HepG2 (cell line): ENCODE data around the gene TUBGCP3. TPM values are rescaled to one million over a fixed set of nuclear protein-coding genes. Genes with fewer than 3 reads are reported as not detected.

ENCODE experiments used
- ATAC-seq: fragments of 200-7000 bp; cut with Tn5 transposase; 3 replicates; pipeline ENCODE4 v1.9.1; 2020; ENCODE audit warnings: mild to moderate bottlenecking, moderate library complexity
- BruUV-seq: library from RNA; stranded (reverse); fragments of 400-500 nt; replicated peaks from 2 replicates; lab custom pipeline; 2021; lab: Mats Ljungman, UMichigan
- CTCF ChIA-PET: fragments of 300-600 bp; formaldehyde crosslinking; extraction: SDS; loops from one replicate; lab custom pipeline; 2021; ENCODE audit warnings: low total read pairs, inconsistent platforms, low intra/inter-chr PET ratio; lab: Yijun Ruan, JAX
- POLR2A ChIA-PET: fragments of 350-600 bp; sonication (Branson Sonifier 250); formaldehyde crosslinking; loops from one replicate; lab custom pipeline; 2020; ENCODE audit warnings: antibody characterized with exemption, inconsistent platforms; lab: Yijun Ruan, JAX
- DNase-seq: peaks from one replicate; pipeline ENCODE4 v3.0.0-alpha.2; 2015; ENCODE audit warnings: low spot score
- FAIRE-seq: peaks from 3 replicates; lab custom pipeline; 2011; peaks lifted over from hg19 to GRCh38; lab: Jason Lieb, UNC
- H2AFZ ChIP-seq: one replicate; pipeline ENCODE4 v1.6.1; 2011; ENCODE audit warnings: low read length, inconsistent platforms
- H3K27ac ChIP-seq: fragments of 300-600 bp; 3 replicates; pipeline ENCODE4 v1.8.0; 2011; ENCODE audit warnings: mixed run types, mild to moderate bottlenecking, mixed read lengths, low read length, inconsistent platforms; ENCODE audit not compliant: insufficient read depth; ENCODE audit errors: extremely low read length
- H3K27me3 ChIP-seq, 2 experiments: fragments of 200-600 bp in 1 of 2; 2 replicates in 1 of 2; 3 replicates in 1 of 2; pipeline versions ENCODE4 v1.6.0 to v1.8.0; 2011; ENCODE audit warnings: low read length in 2 of 2, mild to moderate bottlenecking in 2 of 2, moderate library complexity in 2 of 2, inconsistent platforms in 1 of 2; ENCODE audit not compliant: insufficient read depth in 2 of 2, control insufficient read depth in 1 of 2
- H3K36me3 ChIP-seq, 2 experiments: fragments of 200-600 bp in 1 of 2; replicated peaks in 1 of 2; 2 replicates in 1 of 2; 3 replicates in 1 of 2; pipeline versions ENCODE4 v1.5.1 to v1.8.0; 2011; ENCODE audit warnings: low read length in 2 of 2, inconsistent platforms in 1 of 2; ENCODE audit not compliant: insufficient read depth in 2 of 2, control insufficient read depth in 1 of 2
- H3K4me1 ChIP-seq: 2 replicates; pipeline ENCODE4 v1.5.1; 2012; ENCODE audit warnings: low read length, inconsistent platforms; ENCODE audit not compliant: insufficient read depth
- H3K4me2 ChIP-seq: 2 replicates; pipeline ENCODE4 v1.6.0; 2011; ENCODE audit warnings: low read depth, low read length, inconsistent platforms
- H3K4me3 ChIP-seq, 3 experiments: fragments of 200-600 bp in 1 of 3; sonication (generic), shearing (Covaris generic) in 1 of 3; replicated peaks in 1 of 3; 2 replicates each; pipeline ENCODE4 v1.5.1; 2011 to 2016; ENCODE audit warnings: low read length in 3 of 3, inconsistent platforms in 2 of 3, low read depth in 2 of 3, mild to moderate bottlenecking in 2 of 3, control low read depth in 1 of 3, mixed read lengths in 1 of 3; ENCODE audit not compliant: insufficient read depth in 1 of 3
- H3K79me2 ChIP-seq: one replicate; pipeline ENCODE4 v1.6.1; 2011; ENCODE audit warnings: low read length, inconsistent platforms; ENCODE audit not compliant: insufficient read depth
- H3K9ac ChIP-seq: 2 replicates; pipeline ENCODE4 v1.6.0; 2011; ENCODE audit warnings: mild to moderate bottlenecking, low read depth, low read length, inconsistent platforms; ENCODE audit not compliant: insufficient read depth
- H3K9me3 ChIP-seq: 2 replicates; pipeline ENCODE4 v1.5.1; 2012; ENCODE audit warnings: mild to moderate bottlenecking, low read length
- H4K20me1 ChIP-seq: 2 replicates; pipeline ENCODE4 v1.6.0; 2011; ENCODE audit warnings: inconsistent platforms, mild to moderate bottlenecking, low read length, moderate library complexity; ENCODE audit not compliant: insufficient read depth
- FLYWCH1 ChIP-seq: sonication (generic); formaldehyde crosslinking; IDR thresholded peaks from 2 replicates; pipeline ENCODE4 v1.8.1; 2023; ENCODE audit warnings: mild to moderate bottlenecking, missing genetic modification reagents
- HNRNPUL1 ChIP-seq: fragments of 200-400 bp; formaldehyde crosslinking; IDR thresholded peaks from 2 replicates; pipeline ENCODE4 v1.6.1; 2017; ENCODE audit warnings: low read depth, mild to moderate bottlenecking, low read length, moderate library complexity
- MED13 ChIP-seq: sonication (generic); formaldehyde crosslinking; IDR thresholded peaks from 2 replicates; pipeline ENCODE4 v1.5.0; 2020; ENCODE audit warnings: missing genetic modification reagents
- SAFB2 ChIP-seq: sonication (generic); formaldehyde crosslinking; IDR thresholded peaks from 2 replicates; pipeline ENCODE4 v1.5.1; 2020; ENCODE audit warnings: missing genetic modification reagents, low read depth, mild to moderate bottlenecking, borderline replicate concordance
- SRF ChIP-seq: IDR thresholded peaks from 2 replicates; pipeline ENCODE4 v1.6.1; 2011; ENCODE audit warnings: mild to moderate bottlenecking, low read depth, low read length, moderate library complexity
- ZNF451 ChIP-seq: sonication (generic); formaldehyde crosslinking; IDR thresholded peaks from 2 replicates; pipeline ENCODE4 v1.5.0; 2020; ENCODE audit warnings: mild to moderate bottlenecking, missing genetic modification reagents
- ZNF550 ChIP-seq: sonication (generic); formaldehyde crosslinking; IDR thresholded peaks from 2 replicates; pipeline ENCODE4 v1.4.0; 2020; ENCODE audit warnings: mild to moderate bottlenecking, missing genetic modification reagents, borderline replicate concordance
- WGBS: methylation state at CpG from one replicate; pipeline ENCODE4 v1.1.6; 2017; ENCODE audit warnings: low lambda C conversion rate; 5-methylcytosine and 5-hydroxymethylcytosine counted together
- in situ Hi-C: cut with HindIII; loops from 2 replicates; pipeline ENCODE4 v1.10.0; 2017; ENCODE audit warnings: low pct_unique_long_range_greater_than_20kb; ENCODE audit not compliant: extremely low pct_ligation_motif_present
- intact Hi-C: fragments of 100-400 bp; cut with micrococcal nuclease; formaldehyde crosslinking; loops from one replicate; pipeline ENCODE4 v1.10.0; 2022; ENCODE audit not compliant: unreplicated experiment
- polyA plus RNA-seq, 8 experiments: library from polyadenylated mRNA; depleted of rRNA in 3 of 8; stranded (reverse) in 7 of 8; unstranded in 1 of 8; fragments of >200 nt; fragmentation: Illumina TruSeq in 4 of 8; extraction: Trizol in 4 of 8; gene quantifications; 2 replicates each; pipeline versions ENCODE4 v1.2.1 to v1.2.3, GENCODE V29; 2011 to 2016; ENCODE audit warnings: low read depth in 4 of 8, missing spikeins in 1 of 8, mixed read lengths in 1 of 8; ENCODE audit not compliant: insufficient read depth in 1 of 8
- total RNA-seq, 5 experiments: library from RNA; depleted of rRNA; stranded (reverse); fragments of >200 nt; fragmentation: Illumina TruSeq; extraction: Trizol; gene quantifications; 2 replicates each; pipeline ENCODE4 v1.2.3, GENCODE V29; 2016; ENCODE audit warnings: low read depth in 1 of 5
- TF ChIP-seq, protein P1 (sequence below): sonication (generic); formaldehyde crosslinking; IDR thresholded peaks from 2 replicates; pipeline ENCODE4 v1.8.1; 2023; ENCODE audit warnings: mild to moderate bottlenecking, missing genetic modification reagents
- TF ChIP-seq, protein P2 (sequence below): sonication (generic); formaldehyde crosslinking; IDR thresholded peaks from 2 replicates; pipeline ENCODE4 v1.5.0; 2020; ENCODE audit warnings: missing genetic modification reagents, mild to moderate bottlenecking, borderline replicate concordance
- TF ChIP-seq, protein P3 (sequence below): sonication (generic); formaldehyde crosslinking; IDR thresholded peaks from 2 replicates; pipeline ENCODE4 v1.4.0; 2020; ENCODE audit warnings: mild to moderate bottlenecking, missing genetic modification reagents
- TF ChIP-seq, protein P4 (sequence below): sonication (generic); formaldehyde crosslinking; IDR thresholded peaks from 2 replicates; pipeline ENCODE4 v1.4.0; 2020; ENCODE audit warnings: mild to moderate bottlenecking, missing genetic modification reagents, borderline replicate concordance

Gene TUBGCP3
- total and polyA plus RNA-seq, 2 of the 13 experiments (the other 11 are each of a cell fraction or from before 2014, with no cell fraction given): 12.6 to 15.5 TPM

- Histone ChIP-seq H3K4me1 (no peaks in the 10 kb centered on the region), H3K9me3 (no peaks in the 10 kb centered on the region), H3K36me3 (no peaks in the 10 kb centered on the region), H3K4me2 (no peak overlapping the region), H3K9ac (no peak overlapping the region), H3K79me2 (no peaks in the 10 kb centered on the region), H3K27ac (no peak overlapping the region), H2AFZ (no peak overlapping the region), H4K20me1 (no peaks in the 10 kb centered on the region), H3K27me3 (peaks cover 6 to 55% of the 10 kb centered on the region in 2 experiments; a peak in 4 of 5 replicates), H3K4me3 (no peak overlapping the region)
- BruUV-seq: no TSS peak
- intact Hi-C loops (no loop called here), in situ Hi-C loops (no loop called here)
- ChIA-PET POLR2A (no interaction called here), CTCF (no interaction called here)
- ATAC-seq (no peak), DNase-seq (no peak), FAIRE-seq (no peak)
- TF ChIP-seq SRF: no peak
- TF ChIP-seq, protein P1, sequence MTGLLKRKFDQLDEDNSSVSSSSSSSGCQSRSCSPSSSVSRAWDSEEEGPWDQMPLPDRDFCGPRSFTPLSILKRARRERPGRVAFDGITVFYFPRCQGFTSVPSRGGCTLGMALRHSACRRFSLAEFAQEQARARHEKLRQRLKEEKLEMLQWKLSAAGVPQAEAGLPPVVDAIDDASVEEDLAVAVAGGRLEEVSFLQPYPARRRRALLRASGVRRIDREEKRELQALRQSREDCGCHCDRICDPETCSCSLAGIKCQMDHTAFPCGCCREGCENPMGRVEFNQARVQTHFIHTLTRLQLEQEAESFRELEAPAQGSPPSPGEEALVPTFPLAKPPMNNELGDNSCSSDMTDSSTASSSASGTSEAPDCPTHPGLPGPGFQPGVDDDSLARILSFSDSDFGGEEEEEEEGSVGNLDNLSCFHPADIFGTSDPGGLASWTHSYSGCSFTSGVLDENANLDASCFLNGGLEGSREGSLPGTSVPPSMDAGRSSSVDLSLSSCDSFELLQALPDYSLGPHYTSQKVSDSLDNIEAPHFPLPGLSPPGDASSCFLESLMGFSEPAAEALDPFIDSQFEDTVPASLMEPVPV (CRISPR knock-in tag): no peak
- no peak for TF ChIP-seq ZNF550
- no peak for TF ChIP-seq HNRNPUL1
- 39% methylated on average over 10 of the region's 16 CpGs for WGBS
Measured at GRCh38 chr13:112624040-112624439, 36.1 kb upstream of the TUBGCP3 start.

GRCh38 chr13:112623051-112623711 is 35.2 kb upstream of the TUBGCP3 start:
- Histone ChIP-seq H3K27me3 (peaks cover 6 to 59% of the 10 kb centered on the region in 2 experiments; a peak in 4 of 5 replicates), H4K20me1 (no peaks in the 10 kb centered on the region), H3K36me3 (no peaks in the 10 kb centered on the region)
- DNase-seq (no peak), FAIRE-seq (no peak), ATAC-seq (no peak)
- intact Hi-C loops (no loop called here), in situ Hi-C loops (no loop called here)
- no TSS peak for BruUV-seq
- no peak for TF ChIP-seq SAFB2
- TF ChIP-seq FLYWCH1 (CRISPR knock-in tag): no peak
- TF ChIP-seq, protein P2, sequence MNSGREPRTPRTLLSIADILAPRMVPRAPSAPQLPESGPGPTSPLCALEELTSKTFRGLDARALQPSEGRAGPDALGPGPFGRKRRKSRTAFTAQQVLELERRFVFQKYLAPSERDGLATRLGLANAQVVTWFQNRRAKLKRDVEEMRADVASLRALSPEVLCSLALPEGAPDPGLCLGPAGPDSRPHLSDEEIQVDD (CRISPR knock-in tag): no peak
- TF ChIP-seq, protein P3, sequence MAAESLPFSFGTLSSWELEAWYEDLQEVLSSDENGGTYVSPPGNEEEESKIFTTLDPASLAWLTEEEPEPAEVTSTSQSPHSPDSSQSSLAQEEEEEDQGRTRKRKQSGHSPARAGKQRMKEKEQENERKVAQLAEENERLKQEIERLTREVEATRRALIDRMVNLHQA (CRISPR knock-in tag): no peak
- TF ChIP-seq ZNF451 (CRISPR knock-in tag): no peak
- no peak for TF ChIP-seq MED13 (CRISPR knock-in tag)
- TF ChIP-seq, protein P4, sequence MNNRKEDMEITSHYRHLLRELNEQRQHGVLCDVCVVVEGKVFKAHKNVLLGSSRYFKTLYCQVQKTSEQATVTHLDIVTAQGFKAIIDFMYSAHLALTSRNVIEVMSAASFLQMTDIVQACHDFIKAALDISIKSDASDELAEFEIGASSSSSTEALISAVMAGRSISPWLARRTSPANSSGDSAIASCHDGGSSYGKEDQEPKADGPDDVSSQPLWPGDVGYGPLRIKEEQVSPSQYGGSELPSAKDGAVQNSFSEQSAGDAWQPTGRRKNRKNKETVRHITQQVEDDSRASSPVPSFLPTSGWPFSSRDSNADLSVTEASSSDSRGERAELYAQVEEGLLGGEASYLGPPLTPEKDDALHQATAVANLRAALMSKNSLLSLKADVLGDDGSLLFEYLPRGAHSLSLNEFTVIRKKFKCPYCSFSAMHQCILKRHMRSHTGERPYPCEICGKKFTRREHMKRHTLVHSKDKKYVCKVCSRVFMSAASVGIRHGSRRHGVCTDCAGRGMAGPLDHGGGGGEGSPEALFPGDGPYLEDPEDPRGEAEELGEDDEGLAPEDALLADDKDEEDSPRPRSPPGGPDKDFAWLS (CRISPR knock-in tag): no peak
- TF ChIP-seq, all 625 proteins: peak for 0
- Histone ChIP-seq H2AFZ (no peak overlapping the region), H3K4me2 (no peak overlapping the region), H3K9ac (no peak overlapping the region), H3K9me3 (no peaks in the 10 kb centered on the region), H3K4me1 (peaks cover 4% of the 10 kb centered on the region; the same call in 1 of the 2 replicates), H3K4me3 (no peak overlapping the region), H3K27ac (no peak overlapping the region), H3K79me2 (no peaks in the 10 kb centered on the region)
- ChIA-PET CTCF (no interaction called here), POLR2A (no interaction called here)
- 47% methylated on average over 15 of the region's 17 CpGs for WGBS
